HepG2 (cell line): ENCODE results near the gene TOMM6. TPM values are rescaled to one million over a fixed set of nuclear protein-coding genes. Genes with fewer than 3 reads are reported as not detected.

ENCODE experiments used
- CTCF ChIP-seq: sonication (generic); formaldehyde crosslinking; IDR thresholded peaks from 2 replicates; pipeline ENCODE4 v1.5.0; 2020; ENCODE audit warnings: mild to moderate bottlenecking, missing genetic modification reagents, moderate library complexity
- DRAP1 ChIP-seq: IDR thresholded peaks from 2 replicates; pipeline ENCODE4 v1.6.1; 2016; ENCODE audit warnings: missing genetic modification reagents, missing compliant biosample characterization
- EEA1 ChIP-seq: sonication (generic); formaldehyde crosslinking; IDR thresholded peaks from 2 replicates; pipeline ENCODE4 v1.5.1; 2020; ENCODE audit warnings: mild to moderate bottlenecking, missing genetic modification reagents, borderline replicate concordance
- FLYWCH1 ChIP-seq: sonication (generic); formaldehyde crosslinking; IDR thresholded peaks from 2 replicates; pipeline ENCODE4 v1.8.1; 2023; ENCODE audit warnings: mild to moderate bottlenecking, missing genetic modification reagents
- HNF1A ChIP-seq, 2 experiments: sonication (generic) in 1 of 2; formaldehyde crosslinking in 1 of 2; IDR thresholded peaks; 2 replicates each; pipeline versions ENCODE4 v1.4.0 to v1.6.1; 2016 to 2020; ENCODE audit warnings: borderline replicate concordance in 1 of 2, low read depth in 1 of 2, mild to moderate bottlenecking in 1 of 2, missing genetic modification reagents in 1 of 2
- HNRNPL ChIP-seq: fragments of 200-400 bp; formaldehyde crosslinking; IDR thresholded peaks from 2 replicates; pipeline ENCODE4 v1.6.1; 2017; ENCODE audit warnings: mild to moderate bottlenecking, low read depth, low read length
- MED1 ChIP-seq: sonication (generic); formaldehyde crosslinking; IDR thresholded peaks from 2 replicates; pipeline ENCODE4 v1.4.0; 2020; ENCODE audit warnings: missing genetic modification reagents
- MTA1 ChIP-seq: sonication (generic); formaldehyde crosslinking; IDR thresholded peaks from 2 replicates; pipeline ENCODE4 v1.4.0; 2020; ENCODE audit warnings: missing genetic modification reagents, mild to moderate bottlenecking, borderline replicate concordance
- RFX5 ChIP-seq: IDR thresholded peaks from 2 replicates; pipeline ENCODE4 v1.6.1; 2011; ENCODE audit warnings: low read depth, low read length, improper control_type of control experiment
- SETDB1 ChIP-seq: sonication (generic); formaldehyde crosslinking; IDR thresholded peaks from 2 replicates; pipeline ENCODE4 v1.5.1; 2020; ENCODE audit warnings: missing genetic modification reagents, mild to moderate bottlenecking, borderline replicate concordance
- TIGD3 ChIP-seq: sonication (generic); formaldehyde crosslinking; IDR thresholded peaks from 2 replicates; pipeline ENCODE4 v1.5.1; 2020; ENCODE audit warnings: mild to moderate bottlenecking, missing genetic modification reagents, borderline replicate concordance
- ZBTB1 ChIP-seq: sonication (generic); formaldehyde crosslinking; IDR thresholded peaks from 2 replicates; pipeline ENCODE4 v1.4.0; 2020; ENCODE audit warnings: missing genetic modification reagents, borderline replicate concordance
- ZFYVE20 ChIP-seq: sonication (generic); formaldehyde crosslinking; IDR thresholded peaks from 2 replicates; pipeline ENCODE4 v1.8.0; 2023; ENCODE audit warnings: low read depth, mild to moderate bottlenecking, moderate library complexity, missing genetic modification reagents, borderline replicate concordance
- ZNF143 ChIP-seq: sonication (generic); formaldehyde crosslinking; IDR thresholded peaks from 2 replicates; pipeline ENCODE4 v1.4.0; 2020; ENCODE audit warnings: missing genetic modification reagents
- ZNF224 ChIP-seq: sonication (generic); formaldehyde crosslinking; IDR thresholded peaks from 2 replicates; pipeline ENCODE4 v1.5.0; 2020; ENCODE audit warnings: mild to moderate bottlenecking, missing genetic modification reagents
- ZNF280B ChIP-seq: sonication (generic); formaldehyde crosslinking; IDR thresholded peaks from 2 replicates; pipeline ENCODE4 v1.5.0; 2020; ENCODE audit warnings: missing genetic modification reagents, mild to moderate bottlenecking, borderline replicate concordance
- ZNF550 ChIP-seq: sonication (generic); formaldehyde crosslinking; IDR thresholded peaks from 2 replicates; pipeline ENCODE4 v1.4.0; 2020; ENCODE audit warnings: mild to moderate bottlenecking, missing genetic modification reagents, borderline replicate concordance
- polyA plus RNA-seq, 8 experiments: library from polyadenylated mRNA; depleted of rRNA in 3 of 8; stranded (reverse) in 7 of 8; unstranded in 1 of 8; fragments of >200 nt; fragmentation: Illumina TruSeq in 4 of 8; extraction: Trizol in 4 of 8; gene quantifications; 2 replicates each; pipeline versions ENCODE4 v1.2.1 to v1.2.3, GENCODE V29; 2011 to 2016; ENCODE audit warnings: low read depth in 4 of 8, missing spikeins in 1 of 8, mixed read lengths in 1 of 8; ENCODE audit not compliant: insufficient read depth in 1 of 8
- total RNA-seq, 5 experiments: library from RNA; depleted of rRNA; stranded (reverse); fragments of >200 nt; fragmentation: Illumina TruSeq; extraction: Trizol; gene quantifications; 2 replicates each; pipeline ENCODE4 v1.2.3, GENCODE V29; 2016; ENCODE audit warnings: low read depth in 1 of 5

Gene TOMM6
- total and polyA plus RNA-seq, 2 of the 13 experiments (the other 11 are each of a cell fraction or from before 2014, with no cell fraction given), result 320 to 321 TPM

- TF ChIP-seq ZNF224 (peak; percentile 45; the same call in 1 of the 2 replicates), ZNF550 (peak; percentile 19; the same call in 1 of the 2 replicates), HNRNPL (0 out of 2 replicates have a peak, but pooled peaks have one; percentile 30), FLYWCH1 (CRISPR knock-in tag) (no peak), MED1 (peak; percentile 91), HNF1A (IDR thresholded peaks at IDR 0.05; ENCODE audit: low read depth) (0 out of 2 replicates have a peak, but pooled peaks have one; percentile 32), HNF1A (CRISPR knock-in tag; IDR thresholded peaks at IDR 0.05; ENCODE audit: borderline replicate concordance) (peak; percentile 73; the same call in 1 of the 2 replicates), ZNF280B (CRISPR knock-in tag) (peak; percentile 93; the same call in 1 of the 2 replicates), ZFYVE20 (CRISPR knock-in tag) (0 out of 2 replicates have a peak, but pooled peaks have one; percentile 39), SETDB1 (CRISPR knock-in tag) (peak; percentile 48), EEA1 (0 out of 2 replicates have a peak, but pooled peaks have one; percentile 19), MTA1 (CRISPR knock-in tag) (peak; percentile 82; the same call in 1 of the 2 replicates), CTCF (CRISPR knock-in tag) (peak; percentile 92), DRAP1 (CRISPR knock-in tag) (peak; percentile 82), RFX5 (peak; percentile 58; the same call in 1 of the 2 replicates), ZNF143 (CRISPR knock-in tag) (peak; percentile 77), TIGD3 (CRISPR knock-in tag) (no peak), ZBTB1 (CRISPR knock-in tag) (0 out of 2 replicates have a peak, but pooled peaks have one; percentile 29)
These were observed at the start of gene TOMM6 (continued) for GRCh38 chr6:41787219-41787917.
